GM12892 (cell line): Measurements from ENCODE around the gene TLN1.

ENCODE experiments used
- POLR2A ChIP-seq: IDR thresholded peaks from 2 replicates; pipeline ENCODE4 v1.6.1; 2011; ENCODE audit warnings: low read depth, low read length, control low read depth
- POLR2AphosphoS5 ChIP-seq: IDR thresholded peaks from 2 replicates; pipeline ENCODE4 v1.6.1; 2011; ENCODE audit warnings: low read depth, low read length, control low read depth

GRCh38 chr9:35757892-35758275 lies 25.9 kb upstream of the TLN1 start:
- TF ChIP-seq POLR2A = no peak
- TF ChIP-seq POLR2AphosphoS5 = no peak
